Trophoblast cell (in vitro differentiated cells and primary cell): Measurements from ENCODE around the gene ENPP3.
A peak's percentile ranks its signal among the peaks of the same experiment; 100 is the strongest.

Experiments used
- DNase-seq, 2 donors: peaks; one replicate each; pipeline ENCODE4 v3.0.0-alpha.2; 2016
- H2AFZ ChIP-seq: 2 replicates; pipeline ENCODE4 v1.6.1; 2013; ENCODE audit warnings: low read length, moderate library complexity, mild to moderate bottlenecking; ENCODE audit not compliant: insufficient read depth, poor library complexity
- H2AK5ac ChIP-seq: 2 replicates; pipeline ENCODE4 v1.6.1; 2013; ENCODE audit warnings: mild to moderate bottlenecking, low read length
- H2BK120ac ChIP-seq: 2 replicates; pipeline ENCODE4 v1.6.1; 2013; ENCODE audit warnings: low read length, mild to moderate bottlenecking, moderate library complexity; ENCODE audit not compliant: insufficient read depth, poor library complexity
- H2BK12ac ChIP-seq: 2 replicates; pipeline ENCODE4 v1.6.1; 2013; ENCODE audit warnings: mild to moderate bottlenecking, low read length, moderate library complexity
- H2BK5ac ChIP-seq: 2 replicates; pipeline ENCODE4 v1.6.1; 2013; ENCODE audit warnings: low read length, low read depth, moderate library complexity, mild to moderate bottlenecking; ENCODE audit not compliant: poor library complexity
- H3K14ac ChIP-seq: 2 replicates; pipeline ENCODE4 v1.6.1; 2013; ENCODE audit warnings: mild to moderate bottlenecking, low read length
- H3K18ac ChIP-seq: 2 replicates; pipeline ENCODE4 v1.6.1; 2013; ENCODE audit warnings: mild to moderate bottlenecking, low read length
- H3K23ac ChIP-seq: 2 replicates; pipeline ENCODE4 v1.6.1; 2013; ENCODE audit warnings: low read length
- H3K27ac ChIP-seq: 2 replicates; pipeline ENCODE4 v1.5.1; 2013; ENCODE audit warnings: low read depth, mild to moderate bottlenecking, inconsistent platforms, low read length, moderate library complexity
- H3K27me3 ChIP-seq: 2 replicates; pipeline ENCODE4 v1.6.1; 2013; ENCODE audit warnings: inconsistent platforms, mild to moderate bottlenecking, low read length, moderate library complexity; ENCODE audit not compliant: insufficient read depth
- H3K36me3 ChIP-seq, 2 experiments: 1 replicate in 1 of 2; 2 replicates in 1 of 2; pipeline ENCODE4 v1.6.1; 2013; ENCODE audit warnings: low read length in 2 of 2, mild to moderate bottlenecking in 2 of 2, moderate library complexity in 1 of 2; ENCODE audit not compliant: insufficient read depth in 2 of 2, control insufficient read depth in 1 of 2
- H3K4ac ChIP-seq: 2 replicates; pipeline ENCODE4 v1.6.1; 2013; ENCODE audit warnings: low read depth, mild to moderate bottlenecking, low read length, moderate library complexity
- H3K4me1 ChIP-seq, 2 experiments: 1 replicate in 1 of 2; 2 replicates in 1 of 2; pipeline ENCODE4 v1.6.1; 2013; ENCODE audit warnings: low read length in 2 of 2, mild to moderate bottlenecking in 2 of 2, moderate library complexity in 1 of 2; ENCODE audit not compliant: insufficient read depth in 2 of 2, control insufficient read depth in 1 of 2
- H3K4me2 ChIP-seq: 2 replicates; pipeline ENCODE4 v1.6.1; 2013; ENCODE audit warnings: inconsistent platforms, mild to moderate bottlenecking, low read length, moderate library complexity
- H3K4me3 ChIP-seq: 2 replicates; pipeline ENCODE4 v1.5.1; 2013; ENCODE audit warnings: mild to moderate bottlenecking, low read depth, low read length, inconsistent platforms
- H3K79me1 ChIP-seq: one replicate; pipeline ENCODE4 v1.6.1; 2013; ENCODE audit warnings: low read length
- H3K79me2 ChIP-seq: 2 replicates; pipeline ENCODE4 v1.6.1; 2013; ENCODE audit warnings: low read length, mild to moderate bottlenecking; ENCODE audit not compliant: control insufficient read depth, insufficient read depth, poor library complexity
- H3K9ac ChIP-seq: 2 replicates; pipeline ENCODE4 v1.6.1; 2013; ENCODE audit warnings: mild to moderate bottlenecking, low read length
- H3K9me3 ChIP-seq: 2 replicates; pipeline ENCODE4 v1.6.1; 2013; ENCODE audit warnings: low read depth, mild to moderate bottlenecking, control low read depth, inconsistent platforms, low read length; ENCODE audit not compliant: insufficient read depth
- H4K12ac ChIP-seq: 2 replicates; pipeline ENCODE4 v1.6.1; 2013; ENCODE audit warnings: low read depth, mild to moderate bottlenecking, low read length, moderate library complexity
- H4K8ac ChIP-seq: 2 replicates; pipeline ENCODE4 v1.6.1; 2013; ENCODE audit warnings: low read depth, mild to moderate bottlenecking, low read length, moderate library complexity
- H4K91ac ChIP-seq: one replicate; pipeline ENCODE4 v1.6.1; 2013; ENCODE audit warnings: low read depth, mild to moderate bottlenecking, low read length, moderate library complexity
- WGBS: extraction: QIAGEN DNeasy Blood & Tissue Kit; methylation state at CpG from one replicate; pipeline ENCODE4 v1.1.7; 2013; ENCODE audit warnings: missing lambda C conversion rate; ENCODE audit not compliant: insufficient read length, insufficient coverage; ENCODE audit errors: extremely low coverage; 5-methylcytosine and 5-hydroxymethylcytosine counted together

ENPP3 gene

GRCh38 chr6:131629651-131630050 lies 7.5 kb upstream of the ENPP3 start:
- no peak overlapping the region for H3K4me2 ChIP-seq
- no peak overlapping the region for H2BK12ac ChIP-seq
- H3K79me2 ChIP-seq, result no peaks in the 10 kb centered on the region
- no peak overlapping the region for H2AFZ ChIP-seq
- H3K9me3 ChIP-seq, result no peaks in the 10 kb centered on the region
- no peak overlapping the region for H4K8ac ChIP-seq
- H3K9ac ChIP-seq, result no peak overlapping the region
- no peak overlapping the region for H3K4ac ChIP-seq
- peaks cover 0 to 3% of the 10 kb centered on the region in 2 experiments for H3K36me3 ChIP-seq
- H4K91ac ChIP-seq, result no peak overlapping the region
- no peak overlapping the region for H3K27ac ChIP-seq
- no peak overlapping the region for H2BK5ac ChIP-seq
- WGBS, result no CpG with 5 or more reads among the region's 2 CpGs
- H4K12ac ChIP-seq, result no peak overlapping the region
- H3K14ac ChIP-seq, result no peak overlapping the region
- no peak for DNase-seq
- H3K4me1 ChIP-seq, result peaks cover 0 to 2% of the 10 kb centered on the region in 2 experiments
- no peak overlapping the region for H3K18ac ChIP-seq
- H3K4me3 ChIP-seq, result no peak overlapping the region
- no peak overlapping the region for H3K23ac ChIP-seq
- peaks cover 3% of the 10 kb centered on the region for H3K79me1 ChIP-seq
- no peak overlapping the region for H2BK120ac ChIP-seq
- H2AK5ac ChIP-seq, result no peak overlapping the region
- H3K27me3 ChIP-seq, result no peaks in the 10 kb centered on the region

- Histone ChIP-seq H3K4me2 (no peak overlapping the region), H2BK5ac (no peak overlapping the region), H3K27ac (no peak overlapping the region), H3K14ac (no peak overlapping the region), H3K9ac (no peak overlapping the region), H4K8ac (no peak overlapping the region), H4K91ac (no peak overlapping the region), H3K4ac (no peak overlapping the region), H3K18ac (no peak overlapping the region), H2BK120ac (no peak overlapping the region), H3K9me3 (no peaks in the 10 kb centered on the region), H3K27me3 (no peaks in the 10 kb centered on the region), H3K4me3 (no peak overlapping the region), H3K36me3 (no peaks in the 10 kb centered on the region), H2BK12ac (no peak overlapping the region), H2AFZ (no peak overlapping the region), H3K79me1 (peaks cover 3% of the 10 kb centered on the region), H4K12ac (no peak overlapping the region), H3K23ac (no peak overlapping the region), H3K79me2 (no peaks in the 10 kb centered on the region), H3K4me1 (peaks cover 0 to 2% of the 10 kb centered on the region in 2 experiments), H2AK5ac (no peak overlapping the region)
- no CpG with 5 or more reads among the region's 3 CpGs for WGBS
- DNase-seq, result peak in 1 of 2 donors; percentile 9
Observed at GRCh38 chr6:131631625-131632289, 5.3 kb upstream of the ENPP3 start.

GRCh38 chr6:131635384-131636340 lies 1.4 kb upstream of the ENPP3 start:
- Histone ChIP-seq H3K27ac (no peak overlapping the region), H2BK120ac (no peak overlapping the region), H3K14ac (no peak overlapping the region), H3K23ac (no peak overlapping the region), H2BK12ac (no peak overlapping the region), H3K18ac (no peak overlapping the region), H3K4me2 (no peak overlapping the region), H3K4me1 (peaks cover 0 to 2% of the 10 kb centered on the region in 2 experiments), H4K8ac (no peak overlapping the region), H2AK5ac (no peak overlapping the region), H2BK5ac (no peak overlapping the region), H3K4me3 (no peak overlapping the region), H2AFZ (no peak overlapping the region), H3K79me1 (no peaks in the 10 kb centered on the region), H3K9me3 (no peaks in the 10 kb centered on the region), H4K91ac (no peak overlapping the region), H3K4ac (no peak overlapping the region), H4K12ac (no peak overlapping the region), H3K27me3 (no peaks in the 10 kb centered on the region), H3K9ac (no peak overlapping the region), H3K79me2 (no peaks in the 10 kb centered on the region), H3K36me3 (no peaks in the 10 kb centered on the region)
- DNase-seq, result no peak
- WGBS, result no CpG with 5 or more reads among the region's 11 CpGs

GRCh38 chr6:131638013-131638412 lies 911 bp downstream of the ENPP3 start:
- Histone ChIP-seq H3K14ac (no peak overlapping the region), H3K9ac (no peak overlapping the region), H3K9me3 (no peaks in the 10 kb centered on the region), H3K18ac (no peak overlapping the region), H3K23ac (no peak overlapping the region), H3K4me1 (no peaks in the 10 kb centered on the region), H2BK12ac (no peak overlapping the region), H4K12ac (no peak overlapping the region), H3K4me2 (no peak overlapping the region), H3K27ac (no peak overlapping the region), H3K79me2 (no peaks in the 10 kb centered on the region), H3K4ac (no peak overlapping the region), H3K27me3 (no peaks in the 10 kb centered on the region), H4K8ac (no peak overlapping the region), H3K79me1 (no peaks in the 10 kb centered on the region), H2BK120ac (no peak overlapping the region), H2BK5ac (no peak overlapping the region), H3K36me3 (no peaks in the 10 kb centered on the region), H2AFZ (no peak overlapping the region), H3K4me3 (no peak overlapping the region), H4K91ac (no peak overlapping the region), H2AK5ac (no peak overlapping the region)
- WGBS, result 100% methylated on average over 1 of the region's 2 CpGs
- DNase-seq, result no peak
